K562 (cell line): ENCODE data around the gene CCDC106. TPM values are rescaled to one million over a fixed set of nuclear protein-coding genes. Genes with fewer than 3 reads are reported as not detected.

Experiments
- ATAC-seq: fragments of 200-7000 bp; cut with Tn5 transposase; 3 replicates; pipeline ENCODE4 v1.9.1; 2020; ENCODE audit warnings: moderate library complexity
- BruUV-seq: library from RNA; stranded (reverse); fragments of 400-500 nt; replicated peaks from 2 replicates; lab custom pipeline; 2021; lab: Mats Ljungman, UMichigan
- CTCF ChIA-PET: fragments of 300-600 bp; formaldehyde crosslinking; extraction: SDS; loops from one replicate; lab custom pipeline; 2021; ENCODE audit warnings: low intra/inter-chr PET ratio; lab: Yijun Ruan, JAX
- POLR2A ChIA-PET: fragments of 300-600, 350-650 bp; sonication (Branson Sonifier 250); formaldehyde crosslinking; extraction: SDS; loops from one replicate; lab custom pipeline; 2021; ENCODE audit warnings: antibody characterized with exemption, inconsistent platforms; lab: Yijun Ruan, JAX
- DNase-seq, 4 experiments: peaks; one replicate each; pipeline versions ENCODE4 v3.0.0 to v3.0.0-alpha.2; 2011 to 2018; ENCODE audit warnings: low spot score in 3 of 4, mixed read lengths in 3 of 4; ENCODE audit errors: extremely low read depth in 1 of 4
- FAIRE-seq: peaks from 2 replicates; lab custom pipeline; 2011; peaks lifted over from hg19 to GRCh38; lab: Jason Lieb, UNC
- H2AFZ ChIP-seq: 2 replicates; pipeline ENCODE4 v1.6.0; 2011; ENCODE audit warnings: low read depth, low read length, control low read depth, inconsistent platforms
- H3K27ac ChIP-seq: fragments of 200-600 bp; 3 replicates; pipeline ENCODE4 v1.8.0; 2011; ENCODE audit warnings: low read depth, mild to moderate bottlenecking, control low read depth, inconsistent platforms, low read length, moderate library complexity, mixed read lengths; ENCODE audit errors: extremely low read depth
- H3K27me3 ChIP-seq, 2 experiments: fragments of 300-600 bp in 1 of 2; 2 replicates in 1 of 2; 3 replicates in 1 of 2; pipeline versions ENCODE4 v1.6.0 to v1.8.0; 2011; ENCODE audit warnings: inconsistent platforms in 2 of 2, low read length in 2 of 2, mild to moderate bottlenecking in 1 of 2, mixed read lengths in 1 of 2, moderate library complexity in 1 of 2; ENCODE audit not compliant: control insufficient read depth in 2 of 2, insufficient read depth in 2 of 2
- H3K36me3 ChIP-seq: fragments of 300-600 bp; 3 replicates; pipeline ENCODE4 v1.8.0; 2011; ENCODE audit warnings: mild to moderate bottlenecking, low read length, inconsistent platforms; ENCODE audit not compliant: control insufficient read depth, insufficient read depth
- H3K4me1 ChIP-seq, 2 experiments: fragments of 200-600 bp in 1 of 2; replicated peaks in 1 of 2; 2 replicates in 1 of 2; 3 replicates in 1 of 2; pipeline versions ENCODE4 v1.5.1 to v1.8.0; 2011; ENCODE audit warnings: inconsistent platforms in 2 of 2, low read length in 2 of 2, mild to moderate bottlenecking in 1 of 2, mixed read lengths in 1 of 2, moderate library complexity in 1 of 2; ENCODE audit not compliant: control insufficient read depth in 2 of 2, insufficient read depth in 2 of 2
- H3K4me2 ChIP-seq: 2 replicates; pipeline ENCODE4 v1.6.1; 2011; ENCODE audit warnings: low read length, control low read depth, inconsistent platforms, mixed read lengths; ENCODE audit not compliant: insufficient read depth
- H3K4me3 ChIP-seq: fragments of 200-600 bp; sonication (generic), shearing (Covaris generic); 2 replicates; pipeline ENCODE4 v1.5.1; 2016; ENCODE audit warnings: control low read depth, inconsistent platforms
- H3K79me2 ChIP-seq: fragments of 200-600 bp; 3 replicates; pipeline ENCODE4 v1.8.0; 2011; ENCODE audit warnings: low read length, inconsistent platforms; ENCODE audit not compliant: control insufficient read depth, insufficient read depth
- H3K9ac ChIP-seq, 2 experiments: 2 replicates each; pipeline versions ENCODE4 v1.6.0 to v1.6.1; 2011; ENCODE audit warnings: low read depth in 2 of 2, low read length in 2 of 2, control low read depth in 1 of 2, inconsistent platforms in 1 of 2, mild to moderate bottlenecking in 1 of 2, mixed read lengths in 1 of 2; ENCODE audit not compliant: insufficient read depth in 1 of 2
- H3K9me1 ChIP-seq: one replicate; pipeline ENCODE4 v1.6.0; 2011; ENCODE audit warnings: inconsistent platforms, mild to moderate bottlenecking, low read length, moderate library complexity; ENCODE audit not compliant: control insufficient read depth, insufficient read depth
- H3K9me3 ChIP-seq: replicated peaks from 2 replicates; pipeline ENCODE4 v1.5.1; 2011; ENCODE audit warnings: low read depth, low read length, inconsistent platforms; ENCODE audit not compliant: control insufficient read depth, insufficient read depth
- H4K20me1 ChIP-seq: replicated peaks from 2 replicates; pipeline ENCODE4 v1.6.1; 2011; ENCODE audit warnings: low read length, inconsistent platforms, mixed read lengths; ENCODE audit not compliant: control insufficient read depth, insufficient read depth
- FOXM1 ChIP-seq, 2 experiments: fragments of 450-650 bp in 1 of 2; sonication (generic) in 1 of 2; formaldehyde crosslinking in 1 of 2; IDR thresholded peaks; 2 replicates each; pipeline versions ENCODE4 v1.6.1 to v1.9.0; 2017 to 2022; ENCODE audit warnings: low read depth in 2 of 2, mild to moderate bottlenecking in 2 of 2, missing genetic modification reagents in 1 of 2, moderate library complexity in 1 of 2
- LCOR ChIP-seq: sonication (generic); formaldehyde crosslinking; IDR thresholded peaks from 2 replicates; pipeline ENCODE4 v1.8.0; 2022; ENCODE audit warnings: mild to moderate bottlenecking, missing genetic modification reagents
- PCBP1 ChIP-seq: fragments of 200-400 bp; formaldehyde crosslinking; IDR thresholded peaks from 2 replicates; pipeline ENCODE4 v1.6.1; 2018; ENCODE audit warnings: mild to moderate bottlenecking, low read depth, low read length; ENCODE audit not compliant: poor library complexity, severe bottlenecking
- TBL1XR1 ChIP-seq, 2 experiments: IDR thresholded peaks; 2 replicates each; pipeline ENCODE4 v1.6.1; 2012; ENCODE audit warnings: improper control_type of control experiment in 2 of 2, low read length in 2 of 2, mild to moderate bottlenecking in 1 of 2
- ZFPM2 ChIP-seq: fragments of 250-450 bp; sonication (Bioruptor Pico); IDR thresholded peaks from 2 replicates; pipeline ENCODE4 v1.5.1; 2022; ENCODE audit warnings: mild to moderate bottlenecking
- ZNF217 ChIP-seq: sonication (generic); formaldehyde crosslinking; IDR thresholded peaks from 2 replicates; pipeline ENCODE4 v1.8.0; 2022; ENCODE audit warnings: mild to moderate bottlenecking, missing genetic modification reagents
- WGBS: fragments of 100-300 bp; shearing (Covaris generic); methylation state at CpG from one replicate; pipeline ENCODE4 v1.1.6; 2016; ENCODE audit warnings: low coverage, mixed read lengths; ENCODE audit not compliant: insufficient coverage; ENCODE audit errors: missing lambda C conversion rate; 5-methylcytosine and 5-hydroxymethylcytosine counted together
- in situ Hi-C: fragments of 300-500 bp; cut with MboI; formaldehyde crosslinking; loops from 4 replicates; pipeline ENCODE4 v1.15.0; 2018; ENCODE audit warnings: inconsistent platforms, mixed read lengths
- intact Hi-C: fragments of 100-400 bp; cut with micrococcal nuclease; formaldehyde crosslinking; loops from 2 replicates; pipeline ENCODE4 v1.14.2; 2022
- polyA plus RNA-seq, 8 experiments: library from polyadenylated mRNA; depleted of rRNA in 4 of 8; stranded (reverse) in 5 of 8; unstranded in 3 of 8; fragments of >200 nt; fragmentation: Nextera tagmentation in 2 of 8; fragmentation: Illumina TruSeq in 1 of 8; extraction: Ambion mirVana in 2 of 8; extraction: Trizol in 1 of 8; gene quantifications; 2 replicates each; pipeline versions ENCODE4 v1.2.1 to v1.2.3, GENCODE V29; 2011 to 2014; ENCODE audit warnings: inconsistent platforms in 1 of 8, missing spikeins in 1 of 8
- total RNA-seq, 7 experiments: library from RNA; depleted of rRNA in 6 of 7; stranded (reverse); fragments of >200 nt in 6 of 7; fragmentation: Illumina TruSeq in 2 of 7; extraction: Trizol in 2 of 7; gene quantifications; 2 replicates each; pipeline versions ENCODE4 v1.2.1 to v1.2.3, GENCODE V29; 2011 to 2021; ENCODE audit warnings: low replicate concordance in 1 of 7
- TF ChIP-seq, protein P1 (sequence below), 3 experiments: IDR thresholded peaks in 2 of 3; conservative IDR thresholded peaks in 1 of 3; 2 replicates each; pipeline ENCODE4 v1.5.1; 2011 to 2012; ENCODE audit warnings: low read length in 3 of 3, mild to moderate bottlenecking in 3 of 3, control low read depth in 2 of 3, improper control_type of control experiment in 1 of 3, inconsistent platforms in 1 of 3, low read depth in 1 of 3, mixed read lengths in 1 of 3, moderate library complexity in 1 of 3; ENCODE audit not compliant: insufficient read depth in 2 of 3
- TF ChIP-seq, protein P2 (sequence below): fragments of 150-350 bp; IDR thresholded peaks from 2 replicates; pipeline ENCODE4 v1.6.1; 2014; ENCODE audit warnings: low read depth, mild to moderate bottlenecking, low read length, borderline replicate concordance
- TF ChIP-seq, protein P3 (sequence below): sonication (generic); formaldehyde crosslinking; IDR thresholded peaks from 2 replicates; pipeline ENCODE4 v1.8.0; 2023; ENCODE audit warnings: mild to moderate bottlenecking, missing genetic modification reagents

The CCDC106 gene
- total and polyA plus RNA-seq, 9 of the 15 experiments (the other 6 are each of a cell fraction or from before 2014, with no cell fraction given), result 0.10 to 27.5 (median 15.0) TPM; not detected in 1

DNA sequence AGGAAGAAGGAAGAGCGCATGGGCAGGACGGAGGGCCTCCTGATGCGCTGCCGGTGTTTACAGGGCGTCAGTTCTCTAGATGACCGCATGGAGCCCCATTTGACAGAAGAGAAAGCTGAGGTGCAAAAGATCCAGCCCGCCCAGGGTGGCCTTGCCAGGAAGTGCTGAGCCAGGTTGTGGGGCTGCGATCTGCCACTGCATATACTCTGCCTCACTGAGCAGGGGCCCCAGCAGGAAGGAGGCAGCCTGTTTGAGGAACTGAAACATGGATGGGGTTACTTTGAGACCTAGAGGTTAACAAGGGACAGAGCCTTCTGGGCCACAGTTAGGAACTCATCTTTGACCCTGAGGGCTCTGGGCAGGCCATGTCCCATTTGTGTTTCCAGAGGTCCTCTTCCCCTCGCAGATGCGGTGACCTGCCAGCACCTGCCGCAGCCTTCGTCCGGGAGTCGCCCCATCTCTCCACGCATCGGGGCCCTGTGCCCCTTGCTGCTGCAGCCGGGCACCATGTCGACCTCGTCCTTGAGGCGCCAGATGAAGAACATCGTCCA, 30.2 kb downstream of the CCDC106 start:
- no TSS peak for BruUV-seq
- H3K4me1 ChIP-seq, result peaks cover 30 to 65% of the 10 kb centered on the region in 2 experiments
- peaks cover 80% of the 10 kb centered on the region for H3K79me2 ChIP-seq
- ChIA-PET POLR2A (no interaction called here), CTCF (no interaction called here)
- H3K4me3 ChIP-seq, result no peak overlapping the region
- H3K9me3 ChIP-seq, result no peaks in the 10 kb centered on the region
- 93% methylated on average over 19 of the region's 21 CpGs for WGBS
- peak overlapping the region; percentile 89; the same call in 1 of the 2 replicates for H3K4me2 ChIP-seq
- in situ Hi-C loops (no loop called here), intact Hi-C loops (no loop called here)
- DNase-seq, result no peak
- H3K27me3 ChIP-seq, result no peaks in the 10 kb centered on the region
- H3K9ac ChIP-seq, result peak overlapping the region; percentile 81 to 88; a peak in 3 of 4 replicates
- H4K20me1 ChIP-seq, result peaks cover 30% of the 10 kb centered on the region
- peaks cover 6% of the 10 kb centered on the region for H3K9me1 ChIP-seq
- peaks cover 78% of the 10 kb centered on the region; the same call in 2 of the 3 replicates for H3K36me3 ChIP-seq
- ATAC-seq, result no peak
- H2AFZ ChIP-seq, result no peak overlapping the region
- FAIRE-seq, result no peak
- H3K27ac ChIP-seq, result 0 out of 3 replicates have a peak overlapping the region, but pooled peaks have one; percentile 54
- no peak for TF ChIP-seq PCBP1
- no peak for TF ChIP-seq TBL1XR1 (IDR thresholded peaks at IDR 0.05; ENCODE audit: low read length in 2 of 2)
- TF ChIP-seq, protein P1, sequence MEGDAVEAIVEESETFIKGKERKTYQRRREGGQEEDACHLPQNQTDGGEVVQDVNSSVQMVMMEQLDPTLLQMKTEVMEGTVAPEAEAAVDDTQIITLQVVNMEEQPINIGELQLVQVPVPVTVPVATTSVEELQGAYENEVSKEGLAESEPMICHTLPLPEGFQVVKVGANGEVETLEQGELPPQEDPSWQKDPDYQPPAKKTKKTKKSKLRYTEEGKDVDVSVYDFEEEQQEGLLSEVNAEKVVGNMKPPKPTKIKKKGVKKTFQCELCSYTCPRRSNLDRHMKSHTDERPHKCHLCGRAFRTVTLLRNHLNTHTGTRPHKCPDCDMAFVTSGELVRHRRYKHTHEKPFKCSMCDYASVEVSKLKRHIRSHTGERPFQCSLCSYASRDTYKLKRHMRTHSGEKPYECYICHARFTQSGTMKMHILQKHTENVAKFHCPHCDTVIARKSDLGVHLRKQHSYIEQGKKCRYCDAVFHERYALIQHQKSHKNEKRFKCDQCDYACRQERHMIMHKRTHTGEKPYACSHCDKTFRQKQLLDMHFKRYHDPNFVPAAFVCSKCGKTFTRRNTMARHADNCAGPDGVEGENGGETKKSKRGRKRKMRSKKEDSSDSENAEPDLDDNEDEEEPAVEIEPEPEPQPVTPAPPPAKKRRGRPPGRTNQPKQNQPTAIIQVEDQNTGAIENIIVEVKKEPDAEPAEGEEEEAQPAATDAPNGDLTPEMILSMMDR (IDR thresholded peaks at IDR 0.05 in 2 of 3, conservative IDR thresholded peaks at IDR 0.05 in 1 of 3; ENCODE audit: insufficient read depth in 2 of 3, low read depth in 1 of 3, low read length in 3 of 3), result no peak
- TF ChIP-seq LCOR (CRISPR knock-in tag), result no peak
- TF ChIP-seq FOXM1 (IDR thresholded peaks at IDR 0.05; ENCODE audit: low read depth), result no peak
- TF ChIP-seq FOXM1 (CRISPR knock-in tag; IDR thresholded peaks at IDR 0.05; ENCODE audit: low read depth), result no peak
- TF ChIP-seq, protein P2, sequence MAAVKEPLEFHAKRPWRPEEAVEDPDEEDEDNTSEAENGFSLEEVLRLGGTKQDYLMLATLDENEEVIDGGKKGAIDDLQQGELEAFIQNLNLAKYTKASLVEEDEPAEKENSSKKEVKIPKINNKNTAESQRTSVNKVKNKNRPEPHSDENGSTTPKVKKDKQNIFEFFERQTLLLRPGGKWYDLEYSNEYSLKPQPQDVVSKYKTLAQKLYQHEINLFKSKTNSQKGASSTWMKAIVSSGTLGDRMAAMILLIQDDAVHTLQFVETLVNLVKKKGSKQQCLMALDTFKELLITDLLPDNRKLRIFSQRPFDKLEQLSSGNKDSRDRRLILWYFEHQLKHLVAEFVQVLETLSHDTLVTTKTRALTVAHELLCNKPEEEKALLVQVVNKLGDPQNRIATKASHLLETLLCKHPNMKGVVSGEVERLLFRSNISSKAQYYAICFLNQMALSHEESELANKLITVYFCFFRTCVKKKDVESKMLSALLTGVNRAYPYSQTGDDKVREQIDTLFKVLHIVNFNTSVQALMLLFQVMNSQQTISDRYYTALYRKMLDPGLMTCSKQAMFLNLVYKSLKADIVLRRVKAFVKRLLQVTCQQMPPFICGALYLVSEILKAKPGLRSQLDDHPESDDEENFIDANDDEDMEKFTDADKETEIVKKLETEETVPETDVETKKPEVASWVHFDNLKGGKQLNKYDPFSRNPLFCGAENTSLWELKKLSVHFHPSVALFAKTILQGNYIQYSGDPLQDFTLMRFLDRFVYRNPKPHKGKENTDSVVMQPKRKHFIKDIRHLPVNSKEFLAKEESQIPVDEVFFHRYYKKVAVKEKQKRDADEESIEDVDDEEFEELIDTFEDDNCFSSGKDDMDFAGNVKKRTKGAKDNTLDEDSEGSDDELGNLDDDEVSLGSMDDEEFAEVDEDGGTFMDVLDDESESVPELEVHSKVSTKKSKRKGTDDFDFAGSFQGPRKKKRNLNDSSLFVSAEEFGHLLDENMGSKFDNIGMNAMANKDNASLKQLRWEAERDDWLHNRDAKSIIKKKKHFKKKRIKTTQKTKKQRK, result no peak
- no peak for TF ChIP-seq ZNF217
- TF ChIP-seq ZFPM2, result no peak
- TF ChIP-seq, protein P3, sequence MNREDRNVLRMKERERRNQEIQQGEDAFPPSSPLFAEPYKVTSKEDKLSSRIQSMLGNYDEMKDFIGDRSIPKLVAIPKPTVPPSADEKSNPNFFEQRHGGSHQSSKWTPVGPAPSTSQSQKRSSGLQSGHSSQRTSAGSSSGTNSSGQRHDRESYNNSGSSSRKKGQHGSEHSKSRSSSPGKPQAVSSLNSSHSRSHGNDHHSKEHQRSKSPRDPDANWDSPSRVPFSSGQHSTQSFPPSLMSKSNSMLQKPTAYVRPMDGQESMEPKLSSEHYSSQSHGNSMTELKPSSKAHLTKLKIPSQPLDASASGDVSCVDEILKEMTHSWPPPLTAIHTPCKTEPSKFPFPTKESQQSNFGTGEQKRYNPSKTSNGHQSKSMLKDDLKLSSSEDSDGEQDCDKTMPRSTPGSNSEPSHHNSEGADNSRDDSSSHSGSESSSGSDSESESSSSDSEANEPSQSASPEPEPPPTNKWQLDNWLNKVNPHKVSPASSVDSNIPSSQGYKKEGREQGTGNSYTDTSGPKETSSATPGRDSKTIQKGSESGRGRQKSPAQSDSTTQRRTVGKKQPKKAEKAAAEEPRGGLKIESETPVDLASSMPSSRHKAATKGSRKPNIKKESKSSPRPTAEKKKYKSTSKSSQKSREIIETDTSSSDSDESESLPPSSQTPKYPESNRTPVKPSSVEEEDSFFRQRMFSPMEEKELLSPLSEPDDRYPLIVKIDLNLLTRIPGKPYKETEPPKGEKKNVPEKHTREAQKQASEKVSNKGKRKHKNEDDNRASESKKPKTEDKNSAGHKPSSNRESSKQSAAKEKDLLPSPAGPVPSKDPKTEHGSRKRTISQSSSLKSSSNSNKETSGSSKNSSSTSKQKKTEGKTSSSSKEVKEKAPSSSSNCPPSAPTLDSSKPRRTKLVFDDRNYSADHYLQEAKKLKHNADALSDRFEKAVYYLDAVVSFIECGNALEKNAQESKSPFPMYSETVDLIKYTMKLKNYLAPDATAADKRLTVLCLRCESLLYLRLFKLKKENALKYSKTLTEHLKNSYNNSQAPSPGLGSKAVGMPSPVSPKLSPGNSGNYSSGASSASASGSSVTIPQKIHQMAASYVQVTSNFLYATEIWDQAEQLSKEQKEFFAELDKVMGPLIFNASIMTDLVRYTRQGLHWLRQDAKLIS (CRISPR knock-in tag), result no peak
